ENCODE results near the gene FAT2.

- TF ChIP-seq POLR2A (IDR thresholded peaks at IDR 0.05; ENCODE audit: low read depth, low read length) (no peak), POLR2AphosphoS5 (IDR thresholded peaks at IDR 0.05; ENCODE audit: low read depth, low read length) (no peak)
Observed at GRCh38 chr5:151591144-151591819, at the start of gene FAT2.
